Esophagus muscularis mucosa (tissue), 3 donors: ENCODE data around the gene EMP2.

Experiments
- POLR2A ChIP-seq: fragments of 450-650 bp; IDR thresholded peaks from one replicate; pipeline ENCODE4 v1.6.1; 2017; ENCODE audit warnings: antibody characterized with exemption, moderate library complexity, mild to moderate bottlenecking, low read depth
- POLR2AphosphoS5 ChIP-seq, 2 donors: sonication (generic); formaldehyde crosslinking; IDR thresholded peaks; one replicate each; pipeline ENCODE4 v1.6.1; 2017; ENCODE audit warnings: antibody characterized with exemption in 2 of 2
- TF ChIP-seq, protein P1 (sequence below), 3 experiments: fragments of 200-600 bp in 2 of 3; fragments of 450-650 bp in 1 of 3; sonication (generic) in 2 of 3; IDR thresholded peaks; one replicate each; pipeline ENCODE4 v1.5.1; 2017 to 2019; ENCODE audit warnings: antibody characterized with exemption in 3 of 3, mild to moderate bottlenecking in 2 of 3, moderate library complexity in 1 of 3

DNA sequence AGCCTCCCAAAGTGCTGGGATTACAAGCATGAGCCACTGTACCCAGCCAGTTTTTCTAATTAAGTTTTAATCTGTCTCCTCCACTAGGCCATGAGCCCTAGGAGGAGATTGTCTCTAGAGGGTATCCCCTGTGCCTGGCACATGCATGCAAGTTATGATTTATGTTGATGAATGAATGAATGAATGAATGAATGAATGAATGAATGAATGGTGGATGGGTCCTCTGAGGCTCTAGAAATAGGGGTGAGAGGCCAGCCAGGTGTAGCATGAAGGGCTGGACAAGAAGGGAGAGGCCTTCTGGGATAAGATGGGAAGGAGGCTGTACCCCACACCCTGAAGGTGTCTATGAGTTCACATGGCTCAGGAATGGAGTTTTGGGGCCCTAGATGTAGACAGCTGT, 48.8 kb downstream of the EMP2 start:
- TF ChIP-seq, protein P1, sequence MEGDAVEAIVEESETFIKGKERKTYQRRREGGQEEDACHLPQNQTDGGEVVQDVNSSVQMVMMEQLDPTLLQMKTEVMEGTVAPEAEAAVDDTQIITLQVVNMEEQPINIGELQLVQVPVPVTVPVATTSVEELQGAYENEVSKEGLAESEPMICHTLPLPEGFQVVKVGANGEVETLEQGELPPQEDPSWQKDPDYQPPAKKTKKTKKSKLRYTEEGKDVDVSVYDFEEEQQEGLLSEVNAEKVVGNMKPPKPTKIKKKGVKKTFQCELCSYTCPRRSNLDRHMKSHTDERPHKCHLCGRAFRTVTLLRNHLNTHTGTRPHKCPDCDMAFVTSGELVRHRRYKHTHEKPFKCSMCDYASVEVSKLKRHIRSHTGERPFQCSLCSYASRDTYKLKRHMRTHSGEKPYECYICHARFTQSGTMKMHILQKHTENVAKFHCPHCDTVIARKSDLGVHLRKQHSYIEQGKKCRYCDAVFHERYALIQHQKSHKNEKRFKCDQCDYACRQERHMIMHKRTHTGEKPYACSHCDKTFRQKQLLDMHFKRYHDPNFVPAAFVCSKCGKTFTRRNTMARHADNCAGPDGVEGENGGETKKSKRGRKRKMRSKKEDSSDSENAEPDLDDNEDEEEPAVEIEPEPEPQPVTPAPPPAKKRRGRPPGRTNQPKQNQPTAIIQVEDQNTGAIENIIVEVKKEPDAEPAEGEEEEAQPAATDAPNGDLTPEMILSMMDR (IDR thresholded peaks at IDR 0.05): no peak
- TF ChIP-seq POLR2A (no peak), POLR2AphosphoS5 (IDR thresholded peaks at IDR 0.05) (peak in 1 of 2 donors; percentile 3)
